ENCODE results near the gene CDYL2.

DNA sequence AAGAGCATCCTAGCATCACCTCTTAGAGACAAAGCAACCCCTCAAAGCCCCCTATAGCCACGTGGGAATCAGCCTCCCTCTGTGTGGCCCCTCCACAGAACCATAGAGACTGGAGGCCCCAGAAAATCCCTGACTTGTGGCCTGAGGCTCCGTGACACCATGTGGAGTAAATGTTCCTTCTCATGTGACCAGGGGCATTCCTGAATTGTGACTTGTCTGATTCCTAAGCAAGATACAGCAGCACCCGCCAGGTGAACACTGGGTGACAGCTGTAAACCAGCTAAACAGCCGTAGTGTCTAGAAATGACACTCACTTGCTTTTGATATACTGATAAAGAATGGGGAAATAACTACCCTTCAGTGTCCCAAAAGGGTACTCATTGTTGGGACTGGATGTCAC lies 184.6 kb downstream of the CDYL2 start:
- TF ChIP-seq, protein P1, sequence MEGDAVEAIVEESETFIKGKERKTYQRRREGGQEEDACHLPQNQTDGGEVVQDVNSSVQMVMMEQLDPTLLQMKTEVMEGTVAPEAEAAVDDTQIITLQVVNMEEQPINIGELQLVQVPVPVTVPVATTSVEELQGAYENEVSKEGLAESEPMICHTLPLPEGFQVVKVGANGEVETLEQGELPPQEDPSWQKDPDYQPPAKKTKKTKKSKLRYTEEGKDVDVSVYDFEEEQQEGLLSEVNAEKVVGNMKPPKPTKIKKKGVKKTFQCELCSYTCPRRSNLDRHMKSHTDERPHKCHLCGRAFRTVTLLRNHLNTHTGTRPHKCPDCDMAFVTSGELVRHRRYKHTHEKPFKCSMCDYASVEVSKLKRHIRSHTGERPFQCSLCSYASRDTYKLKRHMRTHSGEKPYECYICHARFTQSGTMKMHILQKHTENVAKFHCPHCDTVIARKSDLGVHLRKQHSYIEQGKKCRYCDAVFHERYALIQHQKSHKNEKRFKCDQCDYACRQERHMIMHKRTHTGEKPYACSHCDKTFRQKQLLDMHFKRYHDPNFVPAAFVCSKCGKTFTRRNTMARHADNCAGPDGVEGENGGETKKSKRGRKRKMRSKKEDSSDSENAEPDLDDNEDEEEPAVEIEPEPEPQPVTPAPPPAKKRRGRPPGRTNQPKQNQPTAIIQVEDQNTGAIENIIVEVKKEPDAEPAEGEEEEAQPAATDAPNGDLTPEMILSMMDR (IDR thresholded peaks at IDR 0.05), result no peak
- TF ChIP-seq POLR2A (IDR thresholded peaks at IDR 0.05), result no peak
